Activated T-helper 9 cell treated with anti-CD3 and anti-CD28 coated beads, Interleukin-2, amount 50 U/mL, for 16 hours (primary cell): Measurements from ENCODE around the gene NF1.
"Not testable (repeated sequence)": the region's sequence is repeated elsewhere in the genome, so short reads cannot be mapped to it uniquely, and the experiment has no call there.

ENCODE experiments used
- DNase-seq: peaks from one replicate; pipeline ENCODE4 v3.0.0-alpha.2; 2020; ENCODE audit warnings: low read depth

Gene NF1

DNA sequence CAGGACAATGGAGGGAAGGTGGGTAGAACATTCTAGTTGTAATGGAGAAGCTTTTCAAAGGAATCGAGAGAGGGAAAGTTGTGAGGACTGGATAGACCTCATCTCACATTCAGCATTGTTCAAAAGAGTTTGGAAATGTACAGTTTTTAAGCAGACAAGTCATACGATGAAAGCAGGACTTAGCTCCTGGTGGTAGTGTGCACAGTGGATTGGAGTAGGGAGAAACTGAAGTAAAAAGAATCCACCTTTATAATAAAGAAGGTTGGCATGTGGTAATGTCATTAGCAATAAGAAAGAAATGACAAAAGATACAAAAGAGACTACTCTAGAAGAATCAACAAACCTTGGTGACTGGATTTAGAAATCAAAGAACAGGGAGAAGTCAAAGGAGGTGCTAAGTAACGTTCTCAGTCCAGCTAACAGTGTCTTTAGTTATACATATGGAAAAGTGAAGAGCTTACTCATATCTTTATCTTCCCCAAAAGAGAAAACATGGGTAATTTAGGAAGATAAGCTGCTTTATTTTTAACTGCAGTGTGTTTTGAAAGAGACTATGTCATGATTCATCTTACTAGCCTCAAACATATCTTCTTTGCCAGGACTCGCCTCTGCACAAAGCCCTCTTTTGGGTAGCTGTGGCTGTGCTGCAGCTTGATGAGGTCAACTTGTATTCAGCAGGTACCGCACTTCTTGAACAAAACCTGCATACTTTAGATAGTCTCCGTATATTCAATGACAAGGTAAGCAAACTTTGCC is 245.3 kb downstream of the NF1 start:
- DNase-seq, result no peak

DNA sequence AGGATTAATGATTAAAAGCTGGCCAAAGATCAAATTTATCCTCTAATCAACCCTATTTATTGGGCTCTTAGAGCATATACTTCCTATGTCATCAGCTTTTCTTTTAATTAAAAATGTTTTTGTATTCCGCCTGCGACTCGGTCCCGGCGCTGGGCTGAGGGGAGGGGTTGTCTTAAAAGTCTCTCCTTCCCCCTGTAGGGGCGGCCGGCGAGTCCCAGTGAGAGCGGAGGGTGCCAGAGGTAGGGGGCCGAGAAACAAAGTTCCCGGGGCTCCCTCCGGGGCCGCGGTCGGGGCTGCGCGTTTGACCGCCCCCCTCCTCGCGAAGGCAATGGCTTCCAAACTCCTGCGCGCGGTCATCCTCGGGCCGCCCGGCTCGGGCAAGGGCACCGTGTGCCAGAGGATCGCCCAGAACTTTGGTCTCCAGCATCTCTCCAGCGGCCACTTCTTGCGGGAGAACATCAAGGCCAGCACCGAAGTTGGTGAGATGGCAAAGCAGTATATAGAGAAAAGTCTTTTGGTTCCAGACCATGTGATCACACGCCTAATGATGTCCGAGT is 250.5 kb downstream of the NF1 start:
- DNase-seq, result not testable (repeated sequence)

DNA sequence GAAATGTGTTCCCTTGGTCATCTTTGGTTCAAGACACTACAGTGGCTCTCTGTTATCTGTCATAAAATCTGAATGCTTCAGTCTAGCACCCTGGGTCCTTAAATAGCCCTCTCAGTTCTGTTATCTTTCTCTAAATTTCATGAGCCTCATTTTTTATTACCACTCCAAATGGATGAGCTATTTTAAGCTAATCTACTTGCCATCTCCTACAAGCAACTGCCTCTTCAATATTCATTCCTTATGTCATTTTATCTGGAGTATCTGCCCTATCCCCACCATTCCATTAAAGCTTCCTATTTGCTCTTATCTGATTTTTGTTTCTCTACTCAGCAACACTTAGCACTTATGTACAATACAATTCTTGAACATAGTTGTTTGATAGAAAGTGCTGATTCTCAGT is 254.7 kb downstream of the NF1 start:
- DNase-seq, result no peak

DNA sequence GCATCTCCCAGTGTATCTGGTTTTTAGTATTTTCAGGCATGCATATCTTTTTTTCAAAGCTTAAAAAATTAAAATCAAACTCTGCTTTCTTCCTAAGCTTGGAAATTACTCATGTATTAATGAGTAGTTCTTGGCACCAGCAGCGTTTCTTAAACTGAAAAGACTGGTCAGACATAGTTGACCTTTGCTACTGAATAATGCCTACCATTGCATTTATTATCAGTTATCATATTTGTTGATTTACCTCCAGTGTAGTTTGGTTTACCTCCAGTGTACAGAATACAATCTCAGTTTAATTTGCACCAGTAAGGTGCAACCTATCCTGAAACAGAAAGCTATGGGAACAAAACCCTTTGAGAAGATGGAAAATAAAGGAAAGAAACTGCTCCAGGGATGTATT is 261.2 kb downstream of the NF1 start:
- no peak for DNase-seq

DNA sequence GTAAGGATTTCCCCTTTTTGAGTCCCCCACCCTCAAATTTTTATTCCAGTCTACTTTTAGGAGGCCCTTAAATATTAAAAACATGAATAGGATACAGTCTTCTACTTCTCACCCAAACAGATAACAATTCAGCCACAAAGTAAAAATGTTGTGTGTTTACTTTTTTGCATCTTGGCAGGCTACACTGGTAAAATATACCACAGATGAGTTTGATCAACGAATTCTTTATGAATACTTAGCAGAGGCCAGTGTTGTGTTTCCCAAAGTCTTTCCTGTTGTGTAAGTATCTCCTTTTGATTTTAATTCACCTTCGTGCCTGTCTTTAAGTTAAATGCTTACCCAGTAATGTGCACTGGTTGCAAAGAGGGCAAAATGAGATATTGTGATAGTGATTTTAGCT is 262.3 kb downstream of the NF1 start:
- DNase-seq, result no peak

DNA sequence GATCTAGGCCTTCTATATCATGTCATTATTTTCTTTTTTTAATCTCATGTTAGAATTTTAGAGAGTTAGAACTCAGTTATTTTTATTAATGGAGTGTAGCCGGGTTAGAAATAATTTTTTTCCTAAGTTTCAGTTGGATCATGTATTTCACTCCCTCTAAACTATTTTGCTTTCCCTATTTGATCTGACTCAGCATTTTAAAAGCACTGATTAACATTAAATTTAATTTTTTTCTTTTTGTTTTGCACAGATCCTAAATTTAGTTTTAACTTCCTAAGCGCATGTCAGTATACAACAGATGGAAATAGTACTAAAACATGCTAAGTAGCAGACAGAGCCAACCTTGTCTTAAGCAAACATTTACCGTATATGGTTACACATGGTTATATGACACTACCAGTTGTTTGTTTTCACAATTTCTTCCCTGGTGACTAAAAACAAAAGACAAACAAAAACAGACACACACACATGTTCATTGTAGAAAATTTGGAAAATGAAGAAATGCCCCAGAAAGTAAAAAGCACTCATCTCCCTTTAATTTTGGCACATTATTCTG is 263.1 kb downstream of the NF1 start:
- no peak for DNase-seq

DNA sequence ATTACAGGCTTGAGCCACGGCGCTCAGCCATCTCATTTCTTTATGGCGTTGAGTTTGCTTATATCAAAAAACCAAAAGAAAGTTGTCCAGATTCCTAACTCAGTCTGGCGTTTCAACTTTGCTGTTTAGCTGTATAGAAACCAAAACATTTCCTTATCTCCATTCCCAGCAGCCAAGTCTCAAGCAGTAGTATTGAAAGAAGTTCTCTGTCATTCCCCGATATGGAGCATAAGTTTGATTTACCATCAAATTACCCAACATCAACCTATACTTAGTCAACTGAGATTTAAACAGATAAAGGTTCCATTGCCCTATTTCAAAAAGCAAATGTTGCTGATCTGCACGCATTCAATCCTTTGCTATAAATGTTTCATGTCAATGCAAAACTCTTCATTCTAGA is 269.2 kb downstream of the NF1 start:
- no peak for DNase-seq

DNA sequence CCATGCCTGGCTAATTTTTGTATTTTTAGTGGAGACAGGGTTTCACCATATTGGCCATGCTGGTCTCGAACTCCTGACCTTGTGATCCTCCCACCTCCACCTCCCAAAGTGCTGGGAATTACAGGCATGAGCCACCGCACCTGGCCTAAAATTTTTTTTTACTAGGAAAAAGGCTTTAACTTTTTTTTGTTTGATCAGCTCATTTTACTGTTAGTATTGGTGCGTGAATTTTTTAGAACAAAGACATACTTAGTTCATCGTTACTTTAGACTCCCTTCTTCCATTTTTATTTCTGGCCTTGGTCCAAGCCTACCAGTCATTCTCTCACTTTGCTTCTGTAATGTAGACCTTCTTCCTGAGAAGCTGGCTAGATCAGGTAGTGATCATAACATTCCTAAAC is 271.3 kb downstream of the NF1 start:
- DNase-seq, result no peak

DNA sequence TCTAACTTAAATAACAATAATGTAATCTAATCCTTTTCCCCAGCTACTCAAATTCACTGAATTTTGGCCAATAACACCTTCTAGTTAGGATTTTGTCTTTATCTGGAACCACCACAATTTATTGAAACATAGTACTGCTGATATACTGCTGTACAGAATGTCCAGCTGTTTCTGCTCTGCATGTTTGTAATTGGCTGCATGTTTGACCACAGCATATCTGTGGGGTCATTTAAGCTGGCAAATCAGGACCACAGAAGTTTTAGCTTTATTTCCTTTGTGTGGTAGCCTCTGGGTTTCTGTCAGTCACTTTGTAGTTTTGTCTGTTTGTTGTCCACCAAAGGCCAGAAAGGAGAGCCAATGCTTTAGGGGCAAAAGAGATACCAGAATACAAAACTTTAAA is 274.5 kb downstream of the NF1 start:
- no peak for DNase-seq

DNA sequence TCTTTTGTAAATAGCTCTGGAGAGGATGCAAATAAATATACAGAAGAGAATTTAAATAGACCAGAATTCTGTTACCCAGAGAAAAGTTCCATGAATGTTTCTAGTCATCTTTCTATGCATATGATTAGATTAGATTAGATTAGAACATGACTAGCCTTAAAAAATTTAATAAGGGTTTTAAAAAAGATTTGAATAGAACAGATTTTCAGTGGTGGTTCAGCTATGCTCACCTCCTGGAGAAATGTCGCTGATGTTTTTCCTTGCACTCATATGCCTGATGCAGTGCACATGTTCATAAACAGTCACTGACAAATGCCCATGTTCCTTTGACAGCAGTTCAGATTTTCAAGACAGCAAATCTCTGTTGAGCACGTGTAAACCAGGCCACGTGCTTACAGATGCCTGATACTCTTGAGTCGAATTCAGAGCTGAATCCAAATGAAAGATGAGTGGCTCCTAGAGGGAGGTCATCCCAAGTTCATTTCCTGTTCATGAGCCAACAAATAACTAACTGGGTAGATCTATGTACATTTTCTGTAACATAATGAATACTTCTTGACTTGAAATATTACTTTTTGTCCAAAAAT is 276.8 kb downstream of the NF1 start:
- no peak for DNase-seq

DNA sequence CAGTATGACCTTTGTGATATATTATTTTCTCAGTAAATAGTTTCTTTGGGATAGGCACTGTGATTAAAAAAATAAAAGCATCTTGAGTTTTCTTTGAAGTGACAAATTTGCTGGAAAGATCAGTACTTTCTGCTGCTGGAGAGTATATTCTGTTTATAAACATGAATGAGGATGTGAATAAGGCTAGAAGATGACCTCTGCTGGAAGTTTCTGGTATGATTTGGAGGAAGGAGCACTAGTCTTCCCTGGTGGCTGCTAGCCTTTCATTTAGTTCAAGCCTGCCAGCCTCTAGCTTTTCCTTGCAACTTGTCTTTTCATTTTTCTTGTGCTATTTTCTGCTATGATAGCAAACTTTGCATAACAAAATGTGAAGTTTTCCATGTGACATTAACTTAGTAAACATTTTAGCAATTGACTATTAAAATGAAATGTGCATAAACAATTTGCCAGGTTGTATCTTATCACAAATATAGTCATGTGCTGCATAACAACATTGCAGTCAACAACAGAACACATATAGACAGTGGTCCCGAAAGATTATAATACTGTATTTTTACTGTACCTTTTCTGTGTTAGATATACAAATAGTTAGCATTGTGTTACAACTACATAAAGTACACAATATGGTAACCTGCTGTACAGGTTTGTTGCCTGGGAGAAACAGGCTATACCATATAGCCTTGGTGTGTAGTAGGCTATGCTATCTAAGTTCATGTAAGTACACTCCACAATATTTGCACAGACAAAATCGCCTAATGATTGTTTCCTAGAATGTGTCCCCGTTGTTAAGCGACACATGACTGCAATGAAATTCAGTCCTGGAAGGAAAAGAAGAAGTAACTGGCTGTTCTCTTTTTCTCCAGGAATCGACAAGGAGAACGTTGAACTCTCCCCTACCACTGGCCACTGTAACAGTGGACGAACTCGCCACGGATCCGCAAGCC is 278.6 kb downstream of the NF1 start:
- DNase-seq, result no peak

DNA sequence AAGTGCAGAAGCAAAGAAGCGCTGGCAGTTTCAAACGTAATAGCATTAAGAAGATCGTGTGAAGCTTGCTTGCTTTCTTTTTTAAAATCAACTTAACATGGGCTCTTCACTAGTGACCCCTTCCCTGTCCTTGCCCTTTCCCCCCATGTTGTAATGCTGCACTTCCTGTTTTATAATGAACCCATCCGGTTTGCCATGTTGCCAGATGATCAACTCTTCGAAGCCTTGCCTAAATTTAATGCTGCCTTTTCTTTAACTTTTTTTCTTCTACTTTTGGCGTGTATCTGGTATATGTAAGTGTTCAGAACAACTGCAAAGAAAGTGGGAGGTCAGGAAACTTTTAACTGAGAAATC is 279.3 kb downstream of the NF1 start:
- DNase-seq, result no peak

DNA sequence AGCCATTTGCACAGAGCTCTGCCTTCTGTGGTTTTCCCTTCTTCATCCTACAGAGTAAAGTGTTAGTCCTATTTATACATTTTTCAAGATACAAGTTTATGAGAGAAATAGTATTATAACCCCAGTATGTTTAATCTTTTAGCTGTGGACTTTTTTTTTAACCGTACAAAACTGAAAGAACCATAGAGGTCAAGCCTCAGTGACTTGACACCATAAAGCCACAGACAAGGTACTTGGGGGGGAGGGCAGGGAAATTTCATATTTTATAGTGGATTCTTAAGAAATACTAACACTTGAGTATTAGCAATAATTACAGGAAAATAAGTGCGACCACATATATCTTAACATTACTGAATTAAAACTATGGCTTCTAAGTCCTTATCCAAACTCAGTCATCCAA is 279.7 kb downstream of the NF1 start:
- no peak for DNase-seq

DNA sequence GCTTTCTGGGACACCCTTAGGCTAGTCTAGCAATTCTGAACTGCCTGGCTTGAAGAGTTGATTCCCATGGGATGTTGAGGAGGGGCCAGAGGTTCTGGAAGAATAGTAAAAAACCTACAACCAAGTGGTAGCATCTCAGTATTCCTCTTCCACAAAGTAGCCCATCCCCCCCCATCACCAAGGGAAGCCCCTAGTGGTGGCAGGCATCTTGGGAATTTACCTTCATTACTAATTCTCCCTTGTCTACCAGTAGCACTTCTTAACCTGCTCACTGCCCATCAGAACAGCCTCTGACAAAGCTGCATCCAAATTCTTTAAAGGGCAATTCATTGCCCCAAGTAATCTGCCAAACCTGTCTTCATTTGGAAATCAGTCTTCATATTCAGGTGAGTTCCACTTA is 283.9 kb downstream of the NF1 start:
- no peak for DNase-seq

DNA sequence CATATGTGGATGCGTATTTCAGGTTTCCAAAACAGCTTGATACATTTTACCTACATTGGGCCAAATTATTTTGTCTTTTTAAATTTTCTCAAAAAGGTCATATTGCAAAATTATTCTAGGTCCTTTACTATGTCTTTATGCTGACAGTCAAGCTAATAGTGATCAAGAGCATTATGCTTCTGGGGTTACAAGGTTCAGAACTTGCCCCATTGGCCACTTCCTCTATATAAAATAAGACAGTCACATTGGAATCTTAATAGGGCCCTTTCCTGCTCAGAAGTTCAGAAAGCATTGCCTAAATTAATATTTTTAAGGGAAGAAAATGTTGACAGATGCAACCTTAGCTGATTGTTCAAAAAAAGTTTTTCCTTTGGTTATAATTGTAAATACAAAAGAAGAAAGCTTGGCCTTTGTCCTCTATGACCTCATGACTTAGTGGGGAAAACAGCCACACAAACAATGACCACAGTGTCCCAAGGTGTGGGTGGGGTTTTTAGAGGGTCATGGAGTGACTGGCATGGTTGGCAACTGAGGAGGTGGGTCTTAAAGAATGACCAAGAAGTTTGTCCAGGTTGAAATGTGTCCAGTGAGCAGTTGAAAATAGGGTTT is 284.9 kb downstream of the NF1 start:
- no peak for DNase-seq

DNA sequence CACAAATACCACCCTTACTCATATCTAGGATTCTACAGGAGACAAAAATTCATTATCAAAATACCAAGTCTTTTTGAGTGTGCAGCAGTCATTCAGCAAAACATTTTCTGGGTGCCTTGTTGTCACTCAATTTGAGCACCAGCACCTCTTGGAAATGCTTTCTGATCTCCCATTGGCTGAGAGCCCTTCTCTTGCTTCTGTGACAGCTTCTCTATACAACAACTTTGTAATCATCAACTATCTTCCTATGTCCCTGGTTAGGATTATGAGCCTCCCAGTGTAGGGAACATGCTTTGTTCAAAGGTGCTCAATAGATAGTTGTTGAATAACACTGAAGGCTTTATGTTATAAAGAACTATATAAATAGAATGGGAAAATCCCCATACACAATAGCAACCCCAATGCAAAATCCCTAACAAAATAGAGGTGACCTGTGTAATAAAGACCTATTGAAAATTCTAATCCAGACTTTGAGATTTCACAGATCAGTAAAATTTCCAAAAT is 286.4 kb downstream of the NF1 start:
- no peak for DNase-seq

DNA sequence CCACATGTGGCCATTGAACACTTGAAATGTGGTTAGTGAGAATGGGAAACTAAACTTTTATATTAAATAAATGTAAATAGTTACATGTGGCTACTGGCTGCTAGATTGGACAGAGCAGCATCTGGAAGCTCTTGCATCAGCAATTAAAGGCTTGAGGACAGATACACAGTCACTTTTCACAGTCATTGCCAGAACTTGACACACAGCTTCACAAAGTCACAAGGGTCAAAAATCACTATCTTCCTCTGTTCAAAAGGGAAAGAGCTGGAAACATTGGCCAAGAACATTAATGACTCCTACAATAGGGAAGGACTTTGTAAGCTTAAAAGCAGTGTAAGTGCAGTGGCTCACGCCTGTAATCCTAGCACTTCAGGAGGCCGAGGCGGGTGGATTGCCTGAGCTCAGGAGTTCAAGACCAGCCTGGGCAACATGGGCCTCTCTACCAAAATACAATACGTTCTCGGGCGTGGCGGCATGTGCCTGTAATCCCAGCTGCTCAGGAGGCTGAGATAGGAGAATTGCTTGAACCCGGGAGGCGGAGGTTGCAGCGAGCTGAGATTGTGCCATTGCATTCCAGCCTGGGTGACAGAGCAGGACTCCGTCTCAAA is 288.0 kb downstream of the NF1 start:
- not testable (repeated sequence) for DNase-seq

DNA sequence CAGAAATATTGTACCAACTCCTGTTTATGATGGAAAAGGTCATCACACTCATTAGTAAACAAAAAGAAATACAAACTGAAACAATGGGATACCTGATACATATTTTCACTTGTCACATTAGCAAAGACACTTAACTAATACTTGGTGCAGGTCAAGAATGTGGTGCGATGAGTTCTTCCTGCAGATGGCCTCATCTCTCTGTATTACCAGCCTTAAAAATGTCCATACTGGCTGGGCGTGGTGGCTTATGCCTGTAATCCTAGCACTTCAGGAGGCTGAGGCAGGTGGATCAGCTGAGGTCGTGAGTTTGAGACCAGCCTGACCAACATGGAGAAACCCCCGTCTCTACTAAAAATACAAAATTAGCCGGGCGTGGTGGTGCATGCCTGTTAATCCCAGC is 288.7 kb downstream of the NF1 start:
- DNase-seq, result not testable (repeated sequence)

DNA sequence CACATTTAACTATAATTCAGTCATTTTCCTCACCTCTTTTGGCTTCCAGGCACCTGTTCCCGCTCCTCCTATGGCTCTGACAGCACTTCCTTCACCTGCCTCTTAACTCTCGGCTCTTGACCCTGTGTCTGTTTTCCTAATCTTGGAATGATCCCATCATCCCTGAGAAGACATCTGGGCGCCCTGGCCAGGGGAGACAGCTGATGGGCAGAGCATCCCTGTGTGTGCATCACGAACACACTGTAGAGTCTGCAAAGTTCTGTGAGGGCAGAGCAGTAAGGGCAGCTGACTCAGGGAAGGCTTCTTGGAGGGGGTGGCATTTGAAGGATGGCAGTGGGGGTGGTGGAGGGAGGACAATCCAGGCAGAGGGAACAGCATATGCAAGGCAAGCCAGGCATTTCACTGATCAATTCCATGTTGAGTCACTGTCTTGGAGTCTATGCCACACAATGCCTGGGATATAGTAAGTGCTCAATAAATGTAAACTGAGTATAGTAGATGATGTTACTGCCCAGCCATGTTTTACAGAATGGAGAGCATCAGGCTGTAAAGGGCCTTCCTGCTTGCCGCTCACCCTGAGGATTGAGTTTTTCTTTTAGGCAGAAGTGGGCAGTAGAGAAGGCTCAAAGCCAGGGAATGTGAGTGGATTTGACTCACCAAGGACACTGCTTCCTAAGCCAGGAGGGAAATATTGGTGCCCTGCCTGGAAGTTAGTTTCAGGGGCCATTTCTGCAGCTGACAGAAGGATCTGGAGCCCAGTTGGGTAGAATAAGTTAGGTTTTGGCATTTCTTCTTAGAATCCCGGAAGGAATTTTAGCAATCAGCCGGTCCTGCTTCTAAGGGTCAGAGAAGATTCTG is 290.9 kb downstream of the NF1 start:
- DNase-seq, result no peak

DNA sequence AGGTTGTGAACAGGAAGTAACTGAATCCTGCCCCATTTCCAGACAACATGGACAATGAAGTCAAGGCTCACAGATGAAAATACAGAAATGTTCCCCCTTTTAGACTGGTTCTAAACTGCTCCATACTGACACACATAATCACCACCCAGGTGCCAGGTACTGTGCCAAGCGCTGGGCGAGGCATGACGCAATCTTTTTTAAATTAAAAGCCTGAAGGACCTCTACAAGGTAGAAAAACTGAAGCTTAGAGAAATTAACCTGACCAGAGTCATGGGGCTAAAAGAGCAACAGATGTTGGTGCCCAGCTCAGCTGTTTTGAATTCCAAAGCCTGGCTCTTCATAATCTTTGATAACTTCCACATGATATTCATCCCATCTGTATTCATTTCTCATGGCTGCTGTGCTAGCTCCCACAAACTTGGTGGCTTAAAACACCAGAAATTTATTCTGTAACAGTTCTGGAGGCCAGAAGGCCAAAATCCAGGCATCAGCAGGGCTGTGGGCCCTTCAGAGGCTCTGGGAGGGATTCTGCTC is 291.8 kb downstream of the NF1 start:
- no peak for DNase-seq
